GM18909 (cell line): ENCODE measurements around the gene TNFAIP3.
"Not testable (repeated sequence)": the region's sequence is repeated elsewhere in the genome, so short reads cannot be mapped to it uniquely, and the experiment has no call there.

ENCODE experiments used
- ATAC-seq: cut with Tn5 transposase; IDR thresholded peaks from one replicate; pipeline ENCODE4 v1.9.1; 2021; ENCODE audit warnings: mild to moderate bottlenecking; ENCODE audit not compliant: unreplicated experiment, poor library complexity

TNFAIP3 gene

DNA sequence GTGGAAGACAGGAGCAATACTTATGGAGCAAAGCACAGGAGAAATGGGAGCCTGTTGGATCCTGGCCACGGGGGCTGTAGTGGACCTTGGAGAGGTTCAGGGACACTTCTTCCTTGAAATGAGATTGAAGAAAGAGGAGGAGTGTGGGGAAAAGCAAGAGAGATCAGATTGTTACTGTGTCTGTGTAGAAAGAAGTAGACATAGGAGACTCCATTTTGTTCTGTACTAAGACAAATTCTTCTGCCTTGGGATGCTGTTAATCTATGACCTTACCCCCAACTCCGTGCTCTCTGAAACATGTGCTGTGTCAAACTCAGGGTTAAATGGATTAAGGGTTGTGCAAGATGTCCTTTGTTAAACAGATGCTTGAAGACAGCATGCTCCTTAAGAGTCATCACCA, 22.7 kb upstream of the TNFAIP3 start:
- not testable (repeated sequence) for ATAC-seq

GRCh38 chr6:137844773-137845172, 22.3 kb upstream of the TNFAIP3 start:
- not testable (repeated sequence) for ATAC-seq

GRCh38 chr6:137845460-137845859, 21.6 kb upstream of the TNFAIP3 start:
- no peak for ATAC-seq

DNA sequence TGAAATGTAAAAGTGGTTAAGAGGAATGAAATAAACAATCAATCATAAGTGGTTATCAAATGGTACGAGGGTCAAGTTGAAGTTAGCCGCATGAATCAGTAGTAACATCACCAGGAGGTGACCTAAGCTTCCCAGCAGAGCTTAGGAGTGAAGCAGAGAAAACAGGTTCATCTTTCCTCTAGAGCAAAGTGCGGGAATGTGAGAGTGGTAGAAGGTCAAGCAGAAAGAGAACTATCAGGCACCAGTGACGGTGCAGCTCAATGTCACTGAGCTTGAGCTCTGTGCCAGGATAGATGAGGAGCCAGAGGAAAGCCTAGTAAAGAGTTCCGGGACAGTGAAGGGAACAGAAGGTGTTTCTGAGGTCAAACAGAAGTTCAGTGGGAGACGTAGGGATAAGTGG, 20.8 kb upstream of the TNFAIP3 start:
- ATAC-seq = no peak

DNA sequence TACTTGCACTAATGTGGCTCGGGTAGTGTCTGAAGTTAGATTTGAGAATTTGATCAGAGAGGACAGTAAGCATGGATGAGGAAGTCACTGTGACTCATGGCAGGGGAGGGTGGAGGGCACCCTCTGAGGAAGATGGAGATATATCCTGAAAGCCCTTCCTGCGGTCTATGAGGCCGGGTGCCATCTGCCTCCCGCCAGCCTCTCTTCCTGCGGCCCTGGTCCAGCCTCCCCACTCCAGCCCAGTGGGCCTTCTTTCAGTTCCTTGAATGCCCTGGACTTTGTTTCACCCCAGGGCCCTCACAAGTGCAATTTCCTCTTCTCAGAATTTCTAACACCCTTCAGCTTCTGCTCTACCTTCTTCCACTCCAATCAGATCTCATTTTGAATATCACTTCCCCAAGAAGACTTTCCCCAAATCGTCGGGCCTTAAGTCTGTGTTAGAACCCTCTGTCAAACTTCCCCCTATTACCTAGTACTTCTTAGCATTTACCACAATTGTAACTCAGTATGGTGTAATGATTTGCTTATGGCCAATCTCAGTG, 20.2 kb upstream of the TNFAIP3 start:
- ATAC-seq = peak; percentile 65

DNA sequence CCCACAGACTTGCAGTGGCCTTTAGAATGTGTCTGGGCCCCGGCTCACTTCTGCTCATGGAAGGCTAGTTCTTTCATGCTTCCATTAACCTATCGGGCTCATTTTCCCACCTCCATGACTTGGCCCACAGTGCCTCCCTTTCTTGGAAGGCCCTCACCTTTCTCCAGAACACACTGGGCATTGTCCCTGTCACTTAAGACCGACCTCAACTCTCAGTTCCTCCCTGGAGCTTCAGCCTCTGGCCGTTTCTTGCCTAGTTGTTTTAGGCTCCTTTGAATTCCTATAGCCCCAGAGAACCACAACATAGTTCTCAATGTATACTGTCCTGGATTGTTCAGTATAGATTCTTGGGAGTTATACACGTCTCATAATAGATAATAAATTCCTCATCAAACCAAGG, 19.3 kb upstream of the TNFAIP3 start:
- no peak for ATAC-seq

- ATAC-seq = no peak
These were observed 18.4 kb upstream of the TNFAIP3 start for GRCh38 chr6:137848672-137849071.

GRCh38 chr6:137849181-137849980, 17.7 kb upstream of the TNFAIP3 start:
- ATAC-seq = no peak

DNA sequence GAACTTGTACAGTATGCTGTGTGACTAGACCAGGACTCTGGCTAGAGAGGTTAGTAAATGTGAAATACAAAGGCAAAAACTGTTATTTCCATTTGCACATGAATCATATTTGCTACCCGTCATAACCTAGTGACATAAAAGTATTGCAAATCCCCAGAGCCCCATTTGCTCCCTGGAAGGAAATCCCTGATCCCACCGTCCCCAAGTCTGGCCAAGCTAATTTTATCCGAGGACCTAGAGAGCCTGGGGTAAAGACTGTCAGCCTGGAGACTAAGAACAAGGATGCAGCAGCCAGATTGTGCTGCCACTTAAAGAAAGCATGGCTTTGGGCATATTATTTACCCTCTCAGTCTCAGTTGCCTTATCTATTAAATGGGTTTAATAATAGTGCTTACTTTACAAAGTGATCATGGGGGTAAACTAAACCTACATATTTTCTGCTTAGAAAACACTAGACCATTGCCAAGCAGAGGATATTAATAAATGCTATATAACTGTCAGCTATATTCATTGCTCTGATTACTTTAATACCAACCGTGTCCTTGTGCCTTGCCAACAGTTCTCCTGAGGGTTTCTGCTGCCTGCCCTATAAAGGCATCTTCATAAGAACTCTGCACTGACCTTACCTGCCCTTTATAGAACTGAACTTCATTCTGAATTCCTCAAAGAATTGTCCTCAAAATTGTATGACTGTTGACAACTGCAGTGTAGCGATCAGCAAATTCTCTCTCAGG, 16.9 kb upstream of the TNFAIP3 start:
- ATAC-seq = no peak

DNA sequence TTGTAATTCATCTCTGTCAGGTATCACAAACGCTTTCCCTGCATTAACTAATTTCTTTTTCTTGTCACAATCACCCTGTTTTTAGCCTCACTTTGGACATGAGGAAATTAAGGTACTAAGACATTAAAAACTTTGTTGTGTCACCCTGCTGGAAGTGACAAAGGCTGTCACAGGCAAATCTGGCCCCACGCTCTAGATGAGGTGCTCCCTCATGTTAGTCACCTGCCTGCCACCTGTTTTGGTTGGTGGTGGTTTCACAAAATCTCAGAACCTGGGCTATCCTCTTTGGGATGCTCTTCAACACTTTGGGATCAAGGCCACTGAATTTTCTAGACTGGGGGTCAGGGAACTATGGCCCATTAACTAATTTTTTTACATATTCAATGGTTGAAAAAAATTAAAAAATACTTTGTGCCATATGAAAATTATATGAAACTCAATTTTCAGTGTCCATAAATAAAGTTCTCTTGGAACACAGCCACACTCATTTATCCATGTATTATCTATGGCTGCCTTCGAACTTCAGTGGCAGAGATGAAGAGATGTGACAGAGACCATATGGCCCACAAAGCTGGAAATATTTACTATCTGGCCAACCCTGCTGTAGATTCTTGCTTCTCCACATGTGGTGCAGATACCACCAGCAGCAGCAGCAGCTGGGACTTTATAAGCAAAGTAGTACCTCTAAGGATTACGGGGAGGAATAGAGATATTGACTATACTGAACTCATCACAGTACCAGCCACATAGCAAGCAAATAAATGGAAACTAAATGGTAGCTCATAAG, 16.1 kb upstream of the TNFAIP3 start:
- no peak for ATAC-seq

DNA sequence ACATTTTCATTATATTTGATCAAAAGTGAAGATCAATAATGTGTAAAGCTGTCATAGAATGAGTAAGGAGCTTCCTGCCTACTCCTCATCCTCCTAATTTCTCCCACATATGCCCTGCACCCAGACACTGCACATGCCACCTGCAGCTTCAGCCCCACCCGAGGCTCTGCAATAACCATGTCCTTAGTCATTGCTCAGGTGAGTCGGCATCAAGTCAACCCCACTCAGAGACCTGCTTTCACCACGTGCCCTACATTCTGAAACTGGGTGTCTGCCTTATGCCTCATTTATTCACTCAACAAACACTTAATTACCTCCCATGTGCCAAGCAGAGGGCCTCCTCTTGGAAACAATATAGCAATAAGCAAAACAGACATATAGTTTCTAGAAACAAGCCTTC, 15.4 kb upstream of the TNFAIP3 start:
- no peak for ATAC-seq

GRCh38 chr6:137852346-137852745, 14.7 kb upstream of the TNFAIP3 start:
- ATAC-seq = no peak

- no peak for ATAC-seq
These were observed 14.2 kb upstream of the TNFAIP3 start for GRCh38 chr6:137852811-137853210.

DNA sequence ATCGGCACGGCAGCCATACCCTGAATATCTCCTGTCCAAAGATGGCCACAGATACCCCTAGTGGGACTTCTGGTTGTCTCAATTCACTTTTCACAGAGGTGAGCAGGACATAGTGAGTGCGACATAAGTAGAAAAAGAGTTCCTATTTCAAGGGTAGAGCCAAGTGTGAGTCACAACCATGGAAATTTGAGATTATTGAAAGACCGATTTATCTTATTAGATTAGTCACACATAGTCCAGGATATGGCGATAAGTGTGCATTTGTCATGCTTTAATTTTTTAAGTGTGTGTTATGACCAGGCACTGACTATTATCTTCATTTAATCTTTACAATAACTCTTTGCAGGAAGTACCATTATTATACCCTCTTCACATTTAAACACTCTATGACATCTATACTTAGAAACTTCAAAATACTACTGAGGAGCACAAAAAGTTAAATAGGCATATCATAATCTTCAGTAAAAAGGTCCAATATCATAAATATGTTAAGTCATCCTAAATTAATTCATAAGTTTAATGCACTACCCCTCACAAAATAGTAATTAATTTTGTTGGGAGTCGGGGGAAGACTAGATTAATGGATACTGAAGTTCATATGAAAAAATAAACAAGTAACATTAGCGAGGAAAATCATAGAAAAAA, 13.4 kb upstream of the TNFAIP3 start:
- no peak for ATAC-seq

GRCh38 chr6:137856138-137856898, 10.7 kb upstream of the TNFAIP3 start:
- ATAC-seq = no peak

DNA sequence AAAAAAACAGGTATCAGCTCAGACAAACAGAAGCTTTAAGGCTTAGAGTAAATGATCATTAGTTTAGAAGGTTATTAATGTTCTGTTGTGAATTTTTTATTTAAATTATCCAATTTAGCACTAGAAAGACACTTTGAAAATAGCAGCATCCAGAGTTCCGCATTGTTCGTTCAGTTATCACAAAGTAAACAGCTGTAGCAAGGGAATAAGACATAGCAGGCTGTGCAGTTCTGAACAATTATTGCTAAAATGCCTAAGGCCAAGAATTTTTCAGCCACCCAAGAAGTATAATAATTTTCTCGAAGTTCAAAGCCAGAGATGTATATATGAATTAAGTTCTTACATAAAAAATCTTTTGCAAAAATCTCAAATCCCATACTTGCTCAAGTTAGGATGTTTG, 8.0 kb upstream of the TNFAIP3 start:
- no peak for ATAC-seq

- no peak for ATAC-seq
These were observed 6.6 kb upstream of the TNFAIP3 start for GRCh38 chr6:137860394-137861005.

GRCh38 chr6:137861550-137862337, 5.3 kb upstream of the TNFAIP3 start:
- ATAC-seq = no peak
